Measurements from ENCODE around the gene VPS50. TPM values are rescaled to one million over a fixed set of nuclear protein-coding genes. Genes with fewer than 3 reads are reported as not detected.

Gene VPS50
- total and polyA plus RNA-seq, 4 donors: 4.0 to 18.2 (median 11.9) TPM

- no peak for DNase-seq (ENCODE audit: low spot score)
- Histone ChIP-seq H3K9me3 (ENCODE audit: control insufficient read depth in 4 of 4, low read length in 3 of 4) (no peaks in the 10 kb centered on the region), H3K36me3 (ENCODE audit: control insufficient read depth in 4 of 4, insufficient read depth in 3 of 4, low read depth in 1 of 4, low read length in 3 of 4) (no peaks in the 10 kb centered on the region), H3K27me3 (ENCODE audit: control insufficient read depth in 4 of 4, insufficient read depth in 4 of 4, low read length in 3 of 4) (peaks cover 0 to 4% (median 1%) of the 10 kb centered on the region in 4 donors), H3K4me1 (ENCODE audit: control insufficient read depth in 4 of 4, insufficient read depth in 4 of 4, low read length in 3 of 4) (no peaks in the 10 kb centered on the region), H3K9ac (ENCODE audit: low read depth in 1 of 2, low read length in 2 of 2) (no peak overlapping the region), H3K27ac (ENCODE audit: low read depth in 1 of 2, low read length in 2 of 2) (no peak overlapping the region), H3K4me3 (ENCODE audit: low read depth in 1 of 3, low read length in 3 of 3) (no peak overlapping the region)
- TF ChIP-seq RXRA (IDR thresholded peaks at IDR 0.05) (no peak), JUND (IDR thresholded peaks at IDR 0.05) (no peak), NR2F2 (IDR thresholded peaks at IDR 0.05) (no peak), SP1 (IDR thresholded peaks at IDR 0.05) (no peak), HNF4A (conservative IDR thresholded peaks at IDR 0.05) (no peak), EGR1 (IDR thresholded peaks at IDR 0.05; ENCODE audit: low read depth in 2 of 2) (no peak), MAX (IDR thresholded peaks at IDR 0.05) (no peak), GABPA (IDR thresholded peaks at IDR 0.05 in 1 of 2, conservative IDR thresholded peaks at IDR 0.05 in 1 of 2) (no peak)
- WGBS: 51% methylated on average over 1 of the region's 1 CpG
Measured at GRCh38 chr7:93219868-93220267, 12.3 kb upstream of the VPS50 start.

GRCh38 chr7:93226310-93226709, 5.9 kb upstream of the VPS50 start, which contains the start of gene HEPACAM2:
TSS of gene HEPACAM2 (minus strand) at chr7:93226469.
- no peaks in the 10 kb centered on the region for H3K36me3 ChIP-seq (ENCODE audit: control insufficient read depth in 4 of 4, insufficient read depth in 3 of 4, low read depth in 1 of 4, low read length in 3 of 4)
- 62% methylated on average over 2 of the region's 2 CpGs for WGBS
- H3K9ac ChIP-seq (ENCODE audit: low read depth in 1 of 2, low read length in 2 of 2): no peak within 1 kb of the TSS
- peaks cover 0 to 1% (median under 1%) of the 10 kb centered on the region in 4 donors for H3K4me1 ChIP-seq (ENCODE audit: control insufficient read depth in 4 of 4, insufficient read depth in 4 of 4, low read length in 3 of 4)
- no peaks in the 10 kb centered on the region for H3K9me3 ChIP-seq (ENCODE audit: control insufficient read depth in 4 of 4, low read length in 3 of 4)
- H3K4me3 ChIP-seq (ENCODE audit: low read depth in 1 of 3, low read length in 3 of 3): no peak within 1 kb of the TSS
- DNase-seq (ENCODE audit: low spot score): no peak
- H3K27me3 ChIP-seq (ENCODE audit: control insufficient read depth in 4 of 4, insufficient read depth in 4 of 4, low read length in 3 of 4): no peaks in the 10 kb centered on the region
- TF ChIP-seq NR2F2 (IDR thresholded peaks at IDR 0.05): no peak
- no peak for TF ChIP-seq HNF4G (IDR thresholded peaks at IDR 0.05)
- TF ChIP-seq SP1 (IDR thresholded peaks at IDR 0.05): no peak
- no peak for TF ChIP-seq ZBTB33 (IDR thresholded peaks at IDR 0.05)
- no peak for TF ChIP-seq FOXA1 (IDR thresholded peaks at IDR 0.05)
- no peak for TF ChIP-seq CTCF (IDR thresholded peaks at IDR 0.05; ENCODE audit: low read depth, low read length, missing input control)
- no peak for TF ChIP-seq FOXA2 (IDR thresholded peaks at IDR 0.05)
- no peak for TF ChIP-seq YY1 (IDR thresholded peaks at IDR 0.05)
- no peak for TF ChIP-seq ATF3 (IDR thresholded peaks at IDR 0.05)
- TF ChIP-seq HNF4A (conservative IDR thresholded peaks at IDR 0.05): no peak
- no peak for TF ChIP-seq JUND (IDR thresholded peaks at IDR 0.05)
- TF ChIP-seq TAF1 (conservative IDR thresholded peaks at IDR 0.05): no peak
- TF ChIP-seq MAX (IDR thresholded peaks at IDR 0.05): no peak
- no peak for TF ChIP-seq EGR1 (IDR thresholded peaks at IDR 0.05; ENCODE audit: low read depth in 2 of 2)
- no peak for TF ChIP-seq RXRA (IDR thresholded peaks at IDR 0.05)
- no peak for TF ChIP-seq GABPA (IDR thresholded peaks at IDR 0.05 in 1 of 2, conservative IDR thresholded peaks at IDR 0.05 in 1 of 2)
- TF ChIP-seq REST (IDR thresholded peaks at IDR 0.05): no peak
- no peak for TF ChIP-seq RAD21 (IDR thresholded peaks at IDR 0.05)
- H3K27ac ChIP-seq (ENCODE audit: low read depth in 1 of 2, low read length in 2 of 2): no peak within 1 kb of the TSS

Data from liver (tissue), 9 donors.